Upper lobe of right lung (tissue), 1 donor: ENCODE results near the gene UROC1. TPM values are rescaled to one million over a fixed set of nuclear protein-coding genes. Genes with fewer than 3 reads are reported as not detected.

ENCODE experiments used
- ATAC-seq: fragments of 200-7000 bp; cut with Tn5 transposase; one replicate; pipeline ENCODE4 v1.9.1; 2020; ENCODE audit warnings: mild to moderate bottlenecking, moderate library complexity
- DNase-seq: peaks from one replicate; pipeline ENCODE4 v3.0.0-alpha.2; 2020
- H3K27ac ChIP-seq: fragments of 200-600 bp; one replicate; pipeline ENCODE4 v1.8.0; 2022
- H3K27me3 ChIP-seq: fragments of 200-600 bp; one replicate; pipeline ENCODE4 v1.8.0; 2022; ENCODE audit warnings: mild to moderate bottlenecking
- H3K36me3 ChIP-seq: fragments of 200-600 bp; one replicate; pipeline ENCODE4 v1.8.0; 2022
- H3K4me1 ChIP-seq: fragments of 200-600 bp; one replicate; pipeline ENCODE4 v1.8.0; 2022
- H3K4me3 ChIP-seq: fragments of 200-600 bp; one replicate; pipeline ENCODE4 v1.8.0; 2022; ENCODE audit warnings: mild to moderate bottlenecking
- H3K9me3 ChIP-seq: fragments of 200-600 bp; one replicate; pipeline ENCODE4 v1.8.0; 2022
- intact Hi-C: fragments of 100-400 bp; cut with DNase I; formaldehyde crosslinking; loops from one replicate; pipeline ENCODE4 v1.11.0; 2022
- total RNA-seq: library from RNA; stranded (reverse); fragmentation: NEBNext Ultra II Directional; extraction: Animal tissue kit (Norgen Biotek cat#: 25700); gene quantifications from one replicate; pipeline ENCODE4 v1.2.1, GENCODE V29; 2021
- TF ChIP-seq, protein P1 (sequence below): fragments of 200-600 bp; IDR thresholded peaks from one replicate; pipeline ENCODE4 v1.8.0; 2022; ENCODE audit warnings: antibody characterized with exemption
- donor health status: DM: no; HTN: yes; CAD: no; lungs with severe emphysema.

Gene UROC1
- total RNA-seq, 1 donor from 2014 or later, result not detected

DNA sequence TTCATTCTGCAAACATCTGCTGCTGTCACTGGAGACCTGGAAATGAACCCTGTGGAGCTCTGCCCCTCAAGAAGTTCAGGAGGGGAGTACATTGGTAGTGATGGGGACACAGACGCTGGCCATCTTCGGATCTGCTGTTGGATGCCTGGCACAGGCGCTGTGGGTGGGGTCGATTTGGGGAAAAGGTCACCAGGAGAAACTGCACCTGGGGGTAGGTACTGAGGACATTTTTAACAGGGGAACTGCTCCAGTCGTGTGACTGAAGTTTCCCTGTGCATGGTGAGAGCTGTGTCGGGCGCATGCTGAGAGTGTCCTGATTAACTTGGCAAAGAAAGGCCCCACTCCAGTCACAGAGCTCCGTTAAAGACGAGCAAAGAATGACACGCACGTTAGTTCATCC is 3.4 kb downstream of the UROC1 start:
- intact Hi-C loops, result no loop called here
- Histone ChIP-seq H3K27me3 (no peaks in the 10 kb centered on the region), H3K4me3 (no peak overlapping the region), H3K27ac (no peak overlapping the region), H3K4me1 (no peaks in the 10 kb centered on the region), H3K9me3 (no peaks in the 10 kb centered on the region), H3K36me3 (no peaks in the 10 kb centered on the region)
- DNase-seq, result peak; percentile 33
- ATAC-seq, result no peak
- TF ChIP-seq, protein P1, sequence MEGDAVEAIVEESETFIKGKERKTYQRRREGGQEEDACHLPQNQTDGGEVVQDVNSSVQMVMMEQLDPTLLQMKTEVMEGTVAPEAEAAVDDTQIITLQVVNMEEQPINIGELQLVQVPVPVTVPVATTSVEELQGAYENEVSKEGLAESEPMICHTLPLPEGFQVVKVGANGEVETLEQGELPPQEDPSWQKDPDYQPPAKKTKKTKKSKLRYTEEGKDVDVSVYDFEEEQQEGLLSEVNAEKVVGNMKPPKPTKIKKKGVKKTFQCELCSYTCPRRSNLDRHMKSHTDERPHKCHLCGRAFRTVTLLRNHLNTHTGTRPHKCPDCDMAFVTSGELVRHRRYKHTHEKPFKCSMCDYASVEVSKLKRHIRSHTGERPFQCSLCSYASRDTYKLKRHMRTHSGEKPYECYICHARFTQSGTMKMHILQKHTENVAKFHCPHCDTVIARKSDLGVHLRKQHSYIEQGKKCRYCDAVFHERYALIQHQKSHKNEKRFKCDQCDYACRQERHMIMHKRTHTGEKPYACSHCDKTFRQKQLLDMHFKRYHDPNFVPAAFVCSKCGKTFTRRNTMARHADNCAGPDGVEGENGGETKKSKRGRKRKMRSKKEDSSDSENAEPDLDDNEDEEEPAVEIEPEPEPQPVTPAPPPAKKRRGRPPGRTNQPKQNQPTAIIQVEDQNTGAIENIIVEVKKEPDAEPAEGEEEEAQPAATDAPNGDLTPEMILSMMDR, result no peak

DNA sequence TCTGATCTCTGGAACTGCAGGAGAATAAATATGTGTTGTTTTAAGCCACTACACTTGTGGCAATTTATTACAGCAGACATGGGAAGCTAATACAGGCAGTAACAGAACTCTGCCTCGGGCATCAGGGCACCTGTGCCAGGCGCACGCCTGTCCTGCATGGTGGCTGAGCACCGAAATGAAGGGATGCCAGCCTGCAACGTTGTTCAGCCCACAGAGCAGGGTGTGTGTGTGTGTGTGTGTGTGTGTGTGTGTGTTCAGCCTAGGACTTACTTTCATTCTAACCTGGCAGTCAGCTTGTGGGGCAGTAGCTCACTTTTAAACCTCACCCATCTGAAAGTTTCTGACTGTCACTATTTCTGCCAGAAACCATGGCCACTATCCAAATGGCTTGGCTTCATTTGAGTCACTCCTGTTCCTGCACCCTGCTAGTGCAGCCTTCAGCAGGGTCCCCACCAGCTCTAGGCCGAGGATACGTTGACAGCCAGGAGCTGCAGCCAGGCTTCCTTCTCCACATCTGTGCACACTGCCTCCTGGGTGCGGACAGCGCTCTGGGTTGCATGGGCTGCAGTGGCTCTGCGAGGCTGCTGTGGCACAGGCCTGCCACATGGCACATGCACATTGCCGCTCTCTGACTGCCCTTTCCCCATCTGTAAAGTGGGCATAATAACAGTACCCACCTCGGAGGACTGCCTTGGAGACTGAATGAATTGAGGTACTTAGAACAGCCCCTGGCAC is 4.5 kb downstream of the UROC1 start:
- Histone ChIP-seq H3K9me3 (no peaks in the 10 kb centered on the region), H3K4me1 (no peaks in the 10 kb centered on the region), H3K27ac (no peak overlapping the region), H3K27me3 (no peaks in the 10 kb centered on the region), H3K36me3 (no peaks in the 10 kb centered on the region), H3K4me3 (no peak overlapping the region)
- intact Hi-C loops, result no loop called here
- peak; percentile 55 for DNase-seq
- ATAC-seq, result no peak
- TF ChIP-seq, protein P1, result no peak

DNA sequence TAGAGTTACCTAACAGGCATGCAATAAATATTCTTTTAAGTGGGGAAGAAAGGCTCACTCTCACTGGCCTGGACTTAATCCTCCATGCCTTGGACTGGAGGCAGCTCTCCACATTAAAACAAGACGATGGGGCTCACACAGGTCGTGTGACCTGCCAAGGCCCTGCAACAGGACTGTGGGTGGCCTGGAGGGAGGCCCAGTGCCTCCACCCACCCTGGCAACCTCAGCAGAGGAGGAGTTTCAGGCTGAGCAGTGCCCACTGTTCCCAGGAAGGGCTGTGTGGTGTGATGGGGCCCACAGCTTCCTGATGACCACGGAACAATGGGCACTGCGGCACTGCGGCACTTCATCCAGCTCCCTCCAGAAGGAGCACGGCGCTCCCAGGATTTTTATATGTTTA is 5.5 kb downstream of the UROC1 start:
- H3K36me3 ChIP-seq, result no peaks in the 10 kb centered on the region
- DNase-seq, result peak; percentile 50

DNA sequence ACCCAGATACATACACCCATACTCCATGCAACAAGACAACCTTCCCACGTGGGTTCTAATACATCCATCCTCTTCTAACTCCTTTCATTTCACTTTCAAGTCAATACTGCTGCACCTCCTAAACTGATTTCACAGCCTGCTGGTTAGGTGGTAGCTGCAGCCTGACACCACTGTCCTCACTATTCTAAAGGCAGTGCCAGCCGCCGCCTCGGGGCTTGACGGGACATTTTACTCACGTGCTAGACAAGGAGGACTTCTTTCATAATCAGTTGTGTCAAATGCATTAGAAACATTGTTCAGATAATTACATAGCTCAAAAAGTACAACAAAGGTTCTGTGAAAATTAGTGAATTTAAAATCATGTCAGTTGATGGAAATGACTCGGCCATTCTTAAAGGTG is 6.3 kb downstream of the UROC1 start:
- DNase-seq (peak; percentile 26), ATAC-seq (no peak)
- Histone ChIP-seq H3K27me3 (no peaks in the 10 kb centered on the region), H3K9me3 (no peaks in the 10 kb centered on the region), H3K27ac (no peak overlapping the region), H3K36me3 (no peaks in the 10 kb centered on the region), H3K4me1 (no peaks in the 10 kb centered on the region), H3K4me3 (no peak overlapping the region)
- TF ChIP-seq, protein P1, result no peak
- intact Hi-C loops, result no loop called here

More for the DNA sequence above, 5.5 kb downstream of the UROC1 start:
- Histone ChIP-seq H3K27me3 (no peaks in the 10 kb centered on the region), H3K27ac (no peak overlapping the region), H3K9me3 (no peaks in the 10 kb centered on the region), H3K4me1 (no peaks in the 10 kb centered on the region), H3K4me3 (no peak overlapping the region)
- TF ChIP-seq, protein P1, result no peak
- no peak for ATAC-seq
- intact Hi-C loops, result no loop called here

DNA sequence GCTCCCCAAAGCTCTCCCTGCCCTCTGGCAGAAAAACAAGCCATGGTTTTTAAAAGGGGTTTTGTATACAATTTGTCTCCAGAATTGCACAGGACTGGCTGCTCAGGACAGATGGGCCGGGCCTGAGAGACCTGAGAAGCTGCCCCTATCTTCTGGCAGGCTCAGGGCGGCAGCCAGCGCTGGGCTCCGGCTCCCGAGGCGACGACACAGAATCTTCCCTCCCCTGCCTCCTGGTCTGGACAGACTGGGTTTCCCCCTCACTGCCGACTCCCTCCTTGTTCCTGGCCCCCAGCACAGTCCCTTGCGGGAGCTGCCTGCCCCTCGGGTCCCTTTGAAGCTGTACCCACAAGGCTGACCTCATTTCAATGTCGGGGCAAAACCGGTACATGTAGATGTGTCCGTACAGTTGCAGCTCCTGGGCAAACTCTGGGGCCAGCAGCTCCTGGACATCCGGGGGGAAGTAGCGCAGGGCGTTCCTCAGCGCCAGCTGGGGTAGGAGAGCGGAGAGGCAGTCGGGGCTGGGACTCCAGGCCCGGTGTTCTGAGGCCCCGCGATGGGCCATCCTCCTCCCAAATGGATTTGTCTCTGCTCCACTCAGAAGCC is 7.2 kb downstream of the UROC1 start:
- ATAC-seq (no peak), DNase-seq (peak; percentile 51)
- Histone ChIP-seq H3K36me3 (no peaks in the 10 kb centered on the region), H3K27ac (no peak overlapping the region), H3K4me3 (no peak overlapping the region), H3K27me3 (no peaks in the 10 kb centered on the region), H3K4me1 (no peaks in the 10 kb centered on the region), H3K9me3 (no peaks in the 10 kb centered on the region)
- intact Hi-C loops, result no loop called here
- TF ChIP-seq, protein P1, result no peak
